Left lobe of liver (tissue), 2 donors: Measurements from ENCODE around the gene SLC25A47. TPM values are rescaled to one million over a fixed set of nuclear protein-coding genes. Genes with fewer than 3 reads are reported as not detected.

Experiments
- ATAC-seq: fragments of 200-7000 bp; cut with Tn5 transposase; one replicate; pipeline ENCODE4 v1.9.1; 2020; ENCODE audit warnings: mild to moderate bottlenecking, moderate library complexity
- DNase-seq: peaks from one replicate; pipeline ENCODE4 v3.0.0-alpha.2; 2020; ENCODE audit warnings: low spot score
- total RNA-seq: library from RNA; stranded (reverse); gene quantifications from one replicate; pipeline ENCODE4 v1.2.1, GENCODE V29; 2021
- donor health status: DM: no; HTN: no; CAD: no; lungs with moderate emphysema.
- donor health status: DM: no; HTN: yes; CAD: no.

Gene SLC25A47
- total RNA-seq, 1 donor from 2014 or later, result 191 TPM

GRCh38 chr14:100374270-100374669 lies 51.1 kb downstream of the SLC25A47 start:
- ATAC-seq, result no peak
- DNase-seq, result no peak

GRCh38 chr14:100374876-100375265 lies 51.7 kb downstream of the SLC25A47 start:
- DNase-seq (no peak), ATAC-seq (no peak)

GRCh38 chr14:100375266-100375962 lies 52.3 kb downstream of the SLC25A47 start:
- peak; percentile 24 for ATAC-seq
- peak; percentile 52 for DNase-seq

GRCh38 chr14:100375963-100376735 lies 53.0 kb downstream of the SLC25A47 start, which contains the start of gene WDR25:
Gene WDR25, plus strand, starts transcription at chr14:100376485.
- peak; percentile 95 for DNase-seq
- ATAC-seq, result peak; percentile 90

GRCh38 chr14:100376751-100377171 lies 53.6 kb downstream of the SLC25A47 start:
- DNase-seq, result no peak
- no peak for ATAC-seq

Other genes starting within 250 kb of the SLC25A47 start
- 0.93 TPM for gene DEGS2, start 163.7 kb upstream of the SLC25A47 start, total RNA-seq
- gene YY1, start 84.2 kb upstream of the SLC25A47 start, total RNA-seq, result 34.2 TPM
- gene SLC25A29, start 16.9 kb upstream of the SLC25A47 start, total RNA-seq, result 34.1 TPM
- 5.0 TPM for gene WDR25, start 53.1 kb downstream of the SLC25A47 start, total RNA-seq